ENCODE results near the gene ZSCAN12.

GRCh38 chr6:28355743-28356665, 43.5 kb downstream of the ZSCAN12 start:
- no peak for TF ChIP-seq TAF1 (IDR thresholded peaks at IDR 0.05; ENCODE audit: borderline replicate concordance, insufficient read depth, low read length)
- TF ChIP-seq POLR2AphosphoS5 (IDR thresholded peaks at IDR 0.05; ENCODE audit: low read depth, low read length): no peak
- no peak for TF ChIP-seq SIN3A (IDR thresholded peaks at IDR 0.05; ENCODE audit: borderline replicate concordance, insufficient read depth, low read length)

Measured in PFSK-1 (cell line).